Esophagus squamous epithelium (tissue), 4 donors: ENCODE results near the gene NPTX2.

Experiments used
- CTCF ChIP-seq, 6 experiments: fragments of 450-650 bp in 4 of 6; fragments of 200-600 bp in 2 of 6; sonication (generic) in 2 of 6; IDR thresholded peaks; one replicate each; pipeline ENCODE4 v1.5.1; 2016 to 2019; ENCODE audit warnings: antibody characterized with exemption in 6 of 6, mild to moderate bottlenecking in 4 of 6, moderate library complexity in 4 of 6
- POLR2A ChIP-seq, 4 donors: fragments of 450-650 bp; IDR thresholded peaks; one replicate each; pipeline ENCODE4 v1.6.1; 2017; ENCODE audit warnings: antibody characterized with exemption in 4 of 4, mild to moderate bottlenecking in 4 of 4, moderate library complexity in 3 of 4

DNA sequence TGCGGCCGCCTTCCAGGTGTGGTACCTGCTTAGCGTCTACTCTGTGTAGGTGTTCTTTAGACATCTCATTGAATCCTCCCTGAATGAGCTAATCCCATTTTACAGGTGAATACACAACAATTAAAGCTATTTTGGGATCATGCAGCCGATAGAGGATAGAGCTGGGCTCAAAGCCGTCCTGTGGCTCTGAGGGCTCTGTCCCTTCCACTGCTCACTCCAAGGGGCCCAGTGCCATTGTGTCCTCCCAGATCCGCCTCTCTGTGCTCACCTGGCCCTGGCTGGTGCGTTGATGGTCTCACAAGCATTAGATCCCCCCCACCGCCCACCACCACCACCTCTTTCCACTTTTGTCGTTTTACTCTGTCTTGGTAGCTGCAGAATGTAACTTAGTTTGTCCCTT lies 13.1 kb downstream of the NPTX2 start:
- TF ChIP-seq CTCF (IDR thresholded peaks at IDR 0.05), result no peak
- TF ChIP-seq POLR2A (IDR thresholded peaks at IDR 0.05), result no peak
